ENCODE measurements around the gene FN3K.
"Not testable (repeated sequence)": the region's sequence is repeated elsewhere in the genome, so short reads cannot be mapped to it uniquely, and the experiment has no call there.

FN3K gene

GRCh38 chr17:82782657-82783207, 47.3 kb downstream of the FN3K start:
- no peak overlapping the region for H3K4me2 ChIP-seq (ENCODE audit: low read length)
- peaks cover 19% of the 10 kb centered on the region for H3K36me3 ChIP-seq (ENCODE audit: insufficient read depth, low read length)
- no peak overlapping the region for H3K4me3 ChIP-seq (ENCODE audit: low read length)
- H3K9me3 ChIP-seq (replicated peaks; ENCODE audit: low read length): no peaks in the 10 kb centered on the region
- no peak overlapping the region for H3K9ac ChIP-seq (ENCODE audit: low read depth, low read length)
- H3K27me3 ChIP-seq (ENCODE audit: control insufficient read depth, insufficient read depth, low read length): no peaks in the 10 kb centered on the region
- H3K4me1 ChIP-seq (ENCODE audit: control insufficient read depth, insufficient read depth, low read length): peaks cover 22% of the 10 kb centered on the region

DNA sequence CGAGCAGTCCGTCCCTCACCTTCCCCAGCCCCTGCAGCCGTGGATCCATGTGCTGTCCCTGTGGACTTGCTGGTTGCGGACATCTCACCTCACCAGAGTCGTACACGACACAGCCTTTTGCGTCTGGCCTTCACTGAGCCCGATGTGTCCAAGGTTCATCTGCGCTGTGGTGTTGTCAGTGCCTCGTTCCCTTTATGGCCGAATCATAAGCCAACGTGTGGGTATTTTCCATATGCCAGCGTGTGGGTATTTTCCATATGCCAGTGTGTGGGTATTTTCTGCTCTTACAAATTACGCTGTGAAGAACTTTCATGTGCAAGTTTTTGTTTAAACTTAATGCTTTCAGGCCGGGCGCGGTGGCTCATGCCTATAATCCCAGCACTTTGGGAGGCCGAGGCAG, 48.1 kb downstream of the FN3K start:
- H3K4me3 ChIP-seq (ENCODE audit: low read length): no peak overlapping the region

GRCh38 chr17:82785581-82785980, 50.2 kb downstream of the FN3K start:
- H3K4me1 ChIP-seq (ENCODE audit: control insufficient read depth, insufficient read depth, low read length): peaks cover 18% of the 10 kb centered on the region
- not testable (repeated sequence) for H3K9ac ChIP-seq (ENCODE audit: low read depth, low read length); H3K4me3 ChIP-seq (ENCODE audit: low read length); H3K27me3 ChIP-seq (ENCODE audit: control insufficient read depth, insufficient read depth, low read length); H3K4me2 ChIP-seq (ENCODE audit: low read length); H3K9me3 ChIP-seq (replicated peaks; ENCODE audit: low read length)
- peaks cover 19% of the 10 kb centered on the region for H3K36me3 ChIP-seq (ENCODE audit: insufficient read depth, low read length)

More for the DNA sequence above, 48.1 kb downstream of the FN3K start:
- Histone ChIP-seq H3K27me3 (ENCODE audit: control insufficient read depth, insufficient read depth, low read length) (no peaks in the 10 kb centered on the region), H3K9ac (ENCODE audit: low read depth, low read length) (no peak overlapping the region), H3K9me3 (replicated peaks; ENCODE audit: low read length) (no peaks in the 10 kb centered on the region), H3K36me3 (ENCODE audit: insufficient read depth, low read length) (peaks cover 19% of the 10 kb centered on the region), H3K4me2 (ENCODE audit: low read length) (no peak overlapping the region), H3K4me1 (ENCODE audit: control insufficient read depth, insufficient read depth, low read length) (peaks cover 22% of the 10 kb centered on the region)

- Histone ChIP-seq H3K9me3 (replicated peaks; ENCODE audit: low read length) (no peaks in the 10 kb centered on the region), H3K4me3 (ENCODE audit: low read length) (no peak overlapping the region), H3K36me3 (ENCODE audit: insufficient read depth, low read length) (peaks cover 19% of the 10 kb centered on the region), H3K4me1 (ENCODE audit: control insufficient read depth, insufficient read depth, low read length) (peaks cover 20% of the 10 kb centered on the region), H3K4me2 (ENCODE audit: low read length) (no peak overlapping the region), H3K27me3 (ENCODE audit: control insufficient read depth, insufficient read depth, low read length) (no peaks in the 10 kb centered on the region), H3K9ac (ENCODE audit: low read depth, low read length) (peak overlapping the region; percentile 37)
Measured at GRCh38 chr17:82786427-82786826, 51.0 kb downstream of the FN3K start.

GRCh38 chr17:82787081-82787848, 51.9 kb downstream of the FN3K start:
- Histone ChIP-seq H3K4me2 (ENCODE audit: low read length) (peak overlapping the region; percentile 32), H3K36me3 (ENCODE audit: insufficient read depth, low read length) (peaks cover 19% of the 10 kb centered on the region), H3K9ac (ENCODE audit: low read depth, low read length) (peak overlapping the region; percentile 53), H3K27me3 (ENCODE audit: control insufficient read depth, insufficient read depth, low read length) (no peaks in the 10 kb centered on the region), H3K9me3 (replicated peaks; ENCODE audit: low read length) (no peaks in the 10 kb centered on the region), H3K4me1 (ENCODE audit: control insufficient read depth, insufficient read depth, low read length) (peaks cover 25% of the 10 kb centered on the region), H3K4me3 (ENCODE audit: low read length) (no peak overlapping the region)

GRCh38 chr17:82788206-82789001, 53.0 kb downstream of the FN3K start:
- peaks cover 25% of the 10 kb centered on the region for H3K4me1 ChIP-seq (ENCODE audit: control insufficient read depth, insufficient read depth, low read length)
- no peak overlapping the region for H3K4me2 ChIP-seq (ENCODE audit: low read length)
- H3K9ac ChIP-seq (ENCODE audit: low read depth, low read length): no peak overlapping the region
- peaks cover 13% of the 10 kb centered on the region for H3K36me3 ChIP-seq (ENCODE audit: insufficient read depth, low read length)
- H3K9me3 ChIP-seq (replicated peaks; ENCODE audit: low read length): no peaks in the 10 kb centered on the region
- H3K27me3 ChIP-seq (ENCODE audit: control insufficient read depth, insufficient read depth, low read length): no peaks in the 10 kb centered on the region
- H3K4me3 ChIP-seq (ENCODE audit: low read length): no peak overlapping the region

DNA sequence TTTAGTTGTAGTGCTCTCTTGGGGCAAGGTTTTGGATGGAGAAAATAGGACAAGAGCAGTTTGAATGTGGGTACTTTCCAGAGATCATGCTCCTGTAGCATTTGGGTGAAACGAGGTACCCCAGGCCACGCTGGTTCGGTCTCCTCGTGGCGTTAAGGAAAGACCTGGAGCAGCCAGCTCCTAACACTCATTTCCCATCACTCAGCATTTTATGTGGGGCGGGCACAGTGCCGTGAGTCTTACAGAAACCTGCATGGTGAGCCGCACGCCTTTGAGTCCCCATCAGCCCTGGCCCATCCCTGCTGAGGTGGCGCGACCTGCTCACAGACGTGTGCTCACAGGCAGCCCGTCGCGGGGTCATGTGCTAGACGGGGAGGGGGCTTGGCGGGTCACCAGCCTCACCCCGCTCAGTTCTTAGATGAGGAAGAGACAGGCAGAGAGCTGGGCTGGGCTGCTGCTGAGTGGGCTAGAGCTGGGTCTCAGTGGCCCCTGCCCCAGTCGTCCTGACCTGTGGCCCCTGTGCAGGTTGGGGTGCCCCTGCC, 53.7 kb downstream of the FN3K start:
- no peaks in the 10 kb centered on the region for H3K9me3 ChIP-seq (replicated peaks; ENCODE audit: low read length)
- H3K4me3 ChIP-seq (ENCODE audit: low read length): no peak overlapping the region
- H3K4me2 ChIP-seq (ENCODE audit: low read length): no peak overlapping the region
- H3K9ac ChIP-seq (ENCODE audit: low read depth, low read length): no peak overlapping the region
- peaks cover 9% of the 10 kb centered on the region for H3K36me3 ChIP-seq (ENCODE audit: insufficient read depth, low read length)
- H3K27me3 ChIP-seq (ENCODE audit: control insufficient read depth, insufficient read depth, low read length): no peaks in the 10 kb centered on the region
- peaks cover 25% of the 10 kb centered on the region for H3K4me1 ChIP-seq (ENCODE audit: control insufficient read depth, insufficient read depth, low read length)

GRCh38 chr17:82789806-82790205, 54.4 kb downstream of the FN3K start:
- Histone ChIP-seq H3K9me3 (replicated peaks; ENCODE audit: low read length) (no peaks in the 10 kb centered on the region), H3K4me1 (ENCODE audit: control insufficient read depth, insufficient read depth, low read length) (peaks cover 25% of the 10 kb centered on the region)

DNA sequence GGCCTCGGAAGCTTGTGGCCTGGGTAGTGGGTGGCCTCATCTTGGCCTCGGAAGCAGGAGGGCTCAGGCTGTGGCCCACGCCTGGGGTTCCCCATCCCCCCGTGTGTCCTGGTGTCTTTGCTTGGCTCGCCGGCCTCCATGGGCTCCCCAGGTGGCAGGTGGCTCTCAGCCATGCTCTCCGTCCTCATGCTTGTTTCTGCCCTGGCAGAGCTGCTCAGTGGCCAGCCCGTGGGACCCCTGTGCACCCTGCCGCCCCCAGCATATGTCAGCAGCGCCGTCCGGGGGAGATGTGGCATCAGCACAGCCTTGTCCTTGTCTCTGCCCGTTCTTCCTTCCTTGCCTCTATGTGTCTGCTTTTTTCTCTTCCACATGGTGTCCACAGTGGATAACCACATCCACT, 55.0 kb downstream of the FN3K start:
- H3K9ac ChIP-seq (ENCODE audit: low read depth, low read length): no peak overlapping the region
- H3K36me3 ChIP-seq (ENCODE audit: insufficient read depth, low read length): peaks cover 4% of the 10 kb centered on the region
- peaks cover 31% of the 10 kb centered on the region for H3K4me1 ChIP-seq (ENCODE audit: control insufficient read depth, insufficient read depth, low read length)
- H3K4me2 ChIP-seq (ENCODE audit: low read length): no peak overlapping the region
- no peaks in the 10 kb centered on the region for H3K27me3 ChIP-seq (ENCODE audit: control insufficient read depth, insufficient read depth, low read length)
- H3K4me3 ChIP-seq (ENCODE audit: low read length): no peak overlapping the region
- H3K9me3 ChIP-seq (replicated peaks; ENCODE audit: low read length): no peaks in the 10 kb centered on the region

More at GRCh38 chr17:82789806-82790205, 54.4 kb downstream of the FN3K start:
- no peak overlapping the region for H3K4me2 ChIP-seq (ENCODE audit: low read length)
- peaks cover 4% of the 10 kb centered on the region for H3K36me3 ChIP-seq (ENCODE audit: insufficient read depth, low read length)
- H3K27me3 ChIP-seq (ENCODE audit: control insufficient read depth, insufficient read depth, low read length): no peaks in the 10 kb centered on the region
- H3K9ac ChIP-seq (ENCODE audit: low read depth, low read length): no peak overlapping the region
- no peak overlapping the region for H3K4me3 ChIP-seq (ENCODE audit: low read length)

GRCh38 chr17:82791532-82791931, 56.1 kb downstream of the FN3K start:
- Histone ChIP-seq H3K9me3 (replicated peaks; ENCODE audit: low read length) (no peaks in the 10 kb centered on the region), H3K4me1 (ENCODE audit: control insufficient read depth, insufficient read depth, low read length) (peaks cover 25% of the 10 kb centered on the region), H3K9ac (ENCODE audit: low read depth, low read length) (peak overlapping the region; percentile 48), H3K4me2 (ENCODE audit: low read length) (peak overlapping the region; percentile 56), H3K36me3 (ENCODE audit: insufficient read depth, low read length) (no peaks in the 10 kb centered on the region), H3K27me3 (ENCODE audit: control insufficient read depth, insufficient read depth, low read length) (no peaks in the 10 kb centered on the region), H3K4me3 (ENCODE audit: low read length) (peak overlapping the region; percentile 36)

GRCh38 chr17:82793974-82794630, 58.7 kb downstream of the FN3K start:
- H3K27me3 ChIP-seq (ENCODE audit: control insufficient read depth, insufficient read depth, low read length): no peaks in the 10 kb centered on the region
- H3K9ac ChIP-seq (ENCODE audit: low read depth, low read length): no peak overlapping the region
- H3K36me3 ChIP-seq (ENCODE audit: insufficient read depth, low read length): no peaks in the 10 kb centered on the region

More at GRCh38 chr17:82793974-82794630, 58.7 kb downstream of the FN3K start:
- no peaks in the 10 kb centered on the region for H3K9me3 ChIP-seq (replicated peaks; ENCODE audit: low read length)
- no peak overlapping the region for H3K4me2 ChIP-seq (ENCODE audit: low read length)
- H3K4me1 ChIP-seq (ENCODE audit: control insufficient read depth, insufficient read depth, low read length): peaks cover 21% of the 10 kb centered on the region
- no peak overlapping the region for H3K4me3 ChIP-seq (ENCODE audit: low read length)

All from skeletal muscle satellite cell (primary cell).